Left lung (tissue), 14 donors: Measurements from ENCODE around the gene CLDN20. TPM values are rescaled to one million over a fixed set of nuclear protein-coding genes. Genes with fewer than 3 reads are reported as not detected.
"Not testable (repeated sequence)": the region's sequence is repeated elsewhere in the genome, so short reads cannot be mapped to it uniquely, and the experiment has no call there.

ENCODE experiments used
- ATAC-seq: fragments of 200-7000 bp; cut with Tn5 transposase; one replicate; pipeline ENCODE4 v1.9.1; 2020; ENCODE audit warnings: moderate library complexity
- DNase-seq, 4 donors: peaks; one replicate each; pipeline ENCODE4 v3.0.0-alpha.2; 2013 to 2020
- H3K27ac ChIP-seq, 2 donors: fragments of 200-600 bp; sonication (generic) in 1 of 2; one replicate each; pipeline versions ENCODE4 v1.5.0 to v1.8.0; 2020 to 2021
- H3K27me3 ChIP-seq, 2 donors: fragments of 200-600 bp; sonication (generic) in 1 of 2; one replicate each; pipeline versions ENCODE4 v1.5.0 to v1.8.0; 2020 to 2021
- H3K36me3 ChIP-seq, 2 donors: fragments of 200-600 bp; sonication (generic) in 1 of 2; one replicate each; pipeline versions ENCODE4 v1.5.0 to v1.8.0; 2020 to 2021
- H3K4me1 ChIP-seq, 2 donors: fragments of 200-600 bp; one replicate each; pipeline ENCODE4 v1.8.0; 2021
- H3K4me3 ChIP-seq, 2 donors: fragments of 200-600 bp; sonication (generic) in 1 of 2; one replicate each; pipeline versions ENCODE4 v1.5.0 to v1.8.0; 2020 to 2021; ENCODE audit warnings: mild to moderate bottlenecking in 1 of 2
- H3K9me3 ChIP-seq, 2 donors: fragments of 200-600 bp; sonication (generic) in 1 of 2; one replicate each; pipeline versions ENCODE4 v1.5.0 to v1.8.0; 2020 to 2021
- CTCF ChIP-seq, 2 donors: fragments of 200-600 bp; sonication (generic) in 1 of 2; IDR thresholded peaks; one replicate each; pipeline versions ENCODE4 v1.5.0 to v1.8.0; 2021; ENCODE audit warnings: antibody characterized with exemption in 2 of 2
- intact Hi-C, 2 donors: fragments of 100-400 bp; cut with DNase I; formaldehyde crosslinking; loops; one replicate each; pipeline versions ENCODE4 v1.11.2 to v1.14.2; 2022
- long read RNA-seq, 12 donors: library from polyadenylated mRNA in 2 of 12; unstranded in 2 of 12; transcript quantifications; one replicate each; pipeline ENCODE4 v2.0.0 and lab custom pipeline, GENCODE V29; 2019 to 2026
- polyA plus RNA-seq, 6 donors: library from polyadenylated mRNA; unstranded; fragments of 120-200 nt; gene quantifications; one replicate each; pipeline ENCODE4 v1.2.1, GENCODE V29; 2013; ENCODE audit not compliant: insufficient read length in 6 of 6
- total RNA-seq, 2 donors: library from RNA; stranded (reverse); fragmentation: NEBNext Ultra II Directional; extraction: Animal tissue kit (Norgen Biotek cat#: 25700); gene quantifications; one replicate each; pipeline ENCODE4 v1.2.1, GENCODE V29; 2021
- donor health status: DM: no; HTN: yes; CAD: no.
- donor health status: DM: no; HTN: no; CAD: no.

CLDN20 gene, protein sequence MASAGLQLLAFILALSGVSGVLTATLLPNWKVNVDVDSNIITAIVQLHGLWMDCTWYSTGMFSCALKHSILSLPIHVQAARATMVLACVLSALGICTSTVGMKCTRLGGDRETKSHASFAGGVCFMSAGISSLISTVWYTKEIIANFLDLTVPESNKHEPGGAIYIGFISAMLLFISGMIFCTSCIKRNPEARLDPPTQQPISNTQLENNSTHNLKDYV
- total RNA-seq = not detected
- polyA plus RNA-seq = 1 to 10 TPM; 1.2 to 4.3 (median 3.0) TPM
- long read RNA-seq, donor 1 = 0 reads
- long read RNA-seq, donor 2, partial matches to known transcripts = 5 of 24 reads
- long read RNA-seq, donor 2, other reads (novel, unspliced or antisense) = 19 of 24 reads
- long read RNA-seq, donor 3 = 0 reads
- long read RNA-seq, donor 4 = 0 reads
- long read RNA-seq, donor 5 = 0 reads
- long read RNA-seq, donor 6, partial matches to known transcripts = 5 of 11 reads
- long read RNA-seq, donor 6, other reads (novel, unspliced or antisense) = 6 of 11 reads
- long read RNA-seq, donor 7 = 0 reads
- long read RNA-seq, donor 8 = 0 reads
- long read RNA-seq, donor 9 = 0 reads
- long read RNA-seq, donor 10 = 0 reads
- long read RNA-seq, donor 11, partial matches to known transcripts = 0 of 7 reads
- long read RNA-seq, donor 11, other reads (novel, unspliced or antisense) = 7 of 7 reads
- long read RNA-seq, donor 12 = 0 reads

DNA sequence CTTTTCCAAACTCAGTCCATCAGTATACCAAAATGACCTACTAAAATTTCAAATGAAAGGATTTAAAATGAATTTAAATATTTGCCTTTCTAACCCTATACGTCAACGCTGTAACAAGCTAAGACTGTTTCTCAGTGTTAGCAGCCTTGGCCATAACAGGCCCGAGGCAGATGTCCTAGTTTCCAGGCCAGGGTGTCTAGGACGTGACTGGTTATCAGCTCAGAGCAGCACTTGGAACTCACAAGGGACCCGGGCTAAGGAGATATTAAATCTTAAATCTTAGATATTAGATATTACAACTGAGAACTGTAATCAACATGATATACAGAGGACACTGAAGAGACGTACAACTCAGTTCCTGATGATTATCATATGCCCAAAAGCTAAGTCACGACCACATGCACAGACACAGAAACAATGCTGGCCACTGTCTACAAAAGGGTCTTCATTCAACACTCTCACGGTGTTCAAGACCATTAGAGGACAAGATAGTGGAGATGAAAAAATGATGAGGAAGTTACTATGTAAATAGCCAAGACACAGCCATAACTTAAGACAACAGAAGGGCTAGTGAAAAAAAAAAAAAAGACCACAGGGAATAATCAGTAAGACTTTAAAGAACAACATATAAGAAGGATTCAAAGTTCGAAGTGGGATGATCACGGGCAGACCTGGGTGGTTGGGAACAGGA, at the start of gene CLDN20:
CLDN20 (plus strand) TSS at position 641 of the 691 bp plus-strand sequence. CDS start 11,707 bp downstream, outside the sequence.
- H3K4me1 ChIP-seq = no peaks in the 10 kb centered on the region
- no peak for TF ChIP-seq CTCF (IDR thresholded peaks at IDR 0.05)
- H3K36me3 ChIP-seq = peaks cover 0 to 17% of the 10 kb centered on the region in 2 donors
- H3K4me3 ChIP-seq = no peak within 1 kb of the TSS
- no peak for ATAC-seq
- H3K9me3 ChIP-seq = no peaks in the 10 kb centered on the region
- H3K27ac ChIP-seq = no peak within 1 kb of the TSS
- DNase-seq = no peak
- no peaks in the 10 kb centered on the region for H3K27me3 ChIP-seq
- intact Hi-C loops = no loop called here

- H3K9me3 ChIP-seq = no peaks in the 10 kb centered on the region
- no peaks in the 10 kb centered on the region for H3K27me3 ChIP-seq
- no peaks in the 10 kb centered on the region for H3K4me1 ChIP-seq
- no peak for TF ChIP-seq CTCF (IDR thresholded peaks at IDR 0.05)
- intact Hi-C loops = no loop called here
- ATAC-seq = no peak
- no peaks in the 10 kb centered on the region for H3K36me3 ChIP-seq
- H3K4me3 ChIP-seq = no peak overlapping the region
- no peak overlapping the region for H3K27ac ChIP-seq
- no peak for DNase-seq
These were observed 47.9 kb upstream of the CLDN20 start for GRCh38 chr6:155215906-155216305.

DNA sequence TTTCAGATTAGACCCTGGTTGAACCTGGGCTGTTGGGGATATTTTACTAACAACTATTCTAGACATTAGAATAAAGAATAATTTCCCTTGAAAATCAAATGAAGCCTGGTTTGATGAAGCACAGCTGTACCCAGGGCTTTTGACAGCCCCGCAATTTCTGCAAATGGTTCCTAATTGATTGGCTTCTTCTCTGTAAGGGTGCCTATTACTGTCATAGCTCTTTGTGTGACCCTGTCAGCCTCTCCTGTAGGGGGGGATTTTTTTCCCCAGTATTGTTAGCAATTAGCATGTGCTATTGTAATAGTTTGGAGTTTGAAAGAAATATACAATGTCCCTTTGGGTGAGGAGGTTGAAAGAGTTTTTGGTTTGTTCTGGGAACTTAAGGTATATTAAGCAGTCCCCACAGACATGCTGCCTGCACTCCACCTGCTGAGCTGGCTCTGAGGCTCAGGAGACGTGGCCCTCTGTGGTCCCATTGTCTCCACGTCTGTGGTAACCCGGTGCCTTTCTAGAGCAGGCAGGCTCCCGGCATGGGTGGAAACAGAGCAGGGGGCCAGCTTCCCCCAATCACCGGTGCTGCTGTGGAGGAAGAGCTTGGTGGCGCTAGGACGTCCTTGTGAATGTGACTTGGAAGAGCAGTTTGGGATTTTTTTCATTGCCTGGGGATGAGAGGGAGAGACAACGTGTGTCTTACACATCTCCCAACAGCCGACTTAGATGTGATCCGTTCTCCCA, 47.3 kb upstream of the CLDN20 start:
- Histone ChIP-seq H3K36me3 (no peaks in the 10 kb centered on the region), H3K27me3 (no peaks in the 10 kb centered on the region), H3K27ac (no peak overlapping the region), H3K4me3 (no peak overlapping the region), H3K9me3 (no peaks in the 10 kb centered on the region), H3K4me1 (no peaks in the 10 kb centered on the region)
- DNase-seq (no peak), ATAC-seq (no peak)
- TF ChIP-seq CTCF (IDR thresholded peaks at IDR 0.05) = no peak
- intact Hi-C loops = no loop called here

- H3K4me3 ChIP-seq, intact Hi-C loops, H3K36me3 ChIP-seq, H3K27me3 ChIP-seq, H3K9me3 ChIP-seq, ATAC-seq, DNase-seq, H3K4me1 ChIP-seq, H3K27ac ChIP-seq: not testable (repeated sequence)
These were observed 45.1 kb upstream of the CLDN20 start for GRCh38 chr6:155218711-155219110.

DNA sequence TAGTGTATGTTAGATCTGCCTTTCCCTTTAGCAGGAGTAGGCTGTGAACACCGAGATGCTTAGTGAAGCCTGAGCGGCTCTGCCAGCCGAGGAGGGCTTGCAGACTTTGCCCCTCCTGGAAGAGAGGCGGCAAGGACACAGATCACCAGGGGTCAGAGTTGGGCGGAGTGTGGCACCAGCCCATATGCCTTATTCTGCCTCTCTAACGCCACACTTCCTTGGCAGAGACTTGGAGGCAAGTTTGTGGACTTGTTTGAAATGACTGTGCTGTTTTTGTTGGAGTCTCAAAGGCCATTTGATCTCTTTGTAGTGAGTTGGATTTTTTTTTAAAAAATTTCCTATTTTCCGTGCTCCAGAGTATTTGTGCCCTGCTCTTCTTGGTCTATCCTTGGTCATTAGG, 44.5 kb upstream of the CLDN20 start:
- Histone ChIP-seq H3K27me3 (no peaks in the 10 kb centered on the region), H3K9me3 (no peaks in the 10 kb centered on the region), H3K27ac (no peak overlapping the region), H3K36me3 (no peaks in the 10 kb centered on the region), H3K4me1 (peaks cover 0 to 11% of the 10 kb centered on the region in 2 donors), H3K4me3 (no peak overlapping the region)
- no peak for TF ChIP-seq CTCF (IDR thresholded peaks at IDR 0.05)
- ATAC-seq = no peak
- intact Hi-C loops = no loop called here
- no peak for DNase-seq
